Heart right ventricle (tissue), 16 donors: ENCODE measurements around the gene RPS17. TPM values are rescaled to one million over a fixed set of nuclear protein-coding genes. Genes with fewer than 3 reads are reported as not detected.
A peak's percentile ranks its signal among the peaks of the same experiment; 100 is the strongest.

Experiments used
- ATAC-seq, 8 donors: fragments of 200-7000 bp; cut with Tn5 transposase; one replicate each; pipeline ENCODE4 v1.9.1; 2020; ENCODE audit warnings: mild to moderate bottlenecking in 8 of 8, moderate library complexity in 8 of 8, moderate number of reproducible peaks in 1 of 8
- DNase-seq, 2 donors: peaks; one replicate each; pipeline ENCODE4 v3.0.0-alpha.2; 2020
- H3K27ac ChIP-seq, 10 donors: fragments of 200-600 bp; sonication (generic) in 2 of 10; one replicate each; pipeline versions ENCODE4 v1.5.0 to v1.8.0; 2020 to 2022; ENCODE audit warnings: mild to moderate bottlenecking in 3 of 10
- H3K27me3 ChIP-seq, 7 donors: fragments of 200-600 bp; one replicate each; pipeline ENCODE4 v1.8.0; 2021 to 2022; ENCODE audit warnings: mild to moderate bottlenecking in 2 of 7
- H3K36me3 ChIP-seq, 9 donors: fragments of 200-600 bp; sonication (generic) in 1 of 9; one replicate each; pipeline versions ENCODE4 v1.5.0 to v1.8.0; 2020 to 2022; ENCODE audit warnings: mild to moderate bottlenecking in 2 of 9
- H3K4me1 ChIP-seq, 9 donors: fragments of 200-600 bp; sonication (generic) in 1 of 9; one replicate each; pipeline versions ENCODE4 v1.5.0 to v1.8.0; 2020 to 2022; ENCODE audit warnings: mild to moderate bottlenecking in 4 of 9
- H3K4me3 ChIP-seq, 10 donors: fragments of 200-600 bp; sonication (generic) in 2 of 10; one replicate each; pipeline versions ENCODE4 v1.5.0 to v1.8.0; 2020 to 2022; ENCODE audit warnings: mild to moderate bottlenecking in 7 of 10, moderate library complexity in 2 of 10
- H3K9me3 ChIP-seq, 11 donors: fragments of 200-600 bp in 10 of 11; sonication (generic) in 2 of 11; one replicate each; pipeline versions ENCODE4 v1.5.0 to v1.8.0; 2013 to 2022; ENCODE audit warnings: mild to moderate bottlenecking in 2 of 11, control low read depth in 1 of 11, moderate library complexity in 1 of 11
- CTCF ChIP-seq, 9 donors: fragments of 200-600 bp; sonication (generic) in 2 of 9; IDR thresholded peaks; one replicate each; pipeline versions ENCODE4 v1.5.0 to v1.8.0; 2021 to 2022; ENCODE audit warnings: antibody characterized with exemption in 9 of 9, mild to moderate bottlenecking in 5 of 9, moderate library complexity in 1 of 9
- WGBS, 2 donors: extraction: QIAGEN DNeasy Blood & Tissue Kit; methylation state at CpG; one replicate each; pipeline ENCODE4 v1.1.7; 2013; ENCODE audit warnings: inconsistent platforms in 1 of 2; 5-methylcytosine and 5-hydroxymethylcytosine counted together
- intact Hi-C, 10 donors: fragments of 100-400 bp; cut with DNase I; formaldehyde crosslinking; loops; one replicate each; pipeline versions ENCODE4 v1.11.1 to v1.14.2; 2022
- long read RNA-seq, 3 donors: library from polyadenylated mRNA; unstranded; transcript quantifications; one replicate each; pipeline ENCODE4 v2.0.0, GENCODE V29; 2020 to 2021
- polyA plus RNA-seq, 2 donors: library from polyadenylated mRNA; stranded (reverse); fragments of 200-250 nt; gene quantifications; one replicate each; pipeline ENCODE4 v1.2.3, GENCODE V29; 2013
- total RNA-seq, 10 donors: library from RNA; stranded (reverse); fragmentation: NEBNext Ultra II Directional in 3 of 10; extraction: Animal tissue kit (Norgen Biotek cat#: 25700) in 3 of 10; gene quantifications; one replicate each; pipeline versions ENCODE4 v1.2.1 to v1.2.4, GENCODE V29; 2021 to 2023
- donor health status: Arrhythmogenic right ventricular cardiomyopathy.
- donor health status: ischemic (EF 13 %, LVEDD 7.1; RV severe dilation, severe dysfunction).
- donor health status: healthy with polysubstance abuse.
- donor health status: DM: no; HTN: yes; CAD: no.
- donor health status: DM: no; HTN: no; CAD: no.
- donor health status: ischemic (EF 25% LVEDD 6.9; RV normal size, moderate dysfunction).
- donor health status: ischemic (EF 25% LVEDD 5.7; RV mildly dilated, moderate dysfunction).
- donor health status: healthy.
- donor health status: DM: yes; HTN: yes; CAD: no.
- donor health status: Ischemic cardiomyopathy.
- donor health status: ischemic (EF 35%, LVEDD 5.7; RV mildly dilated, moderate dysfunction).
- donor health status: nonischemic (EF 11% LVEDD 7.7; RV severe dilation, severe dysfunction).
- donor health status: DM: yes; HTN: yes; CAD: no.
- donor health status: PGD.
- donor health status: ischemic (EF 29% LVEDD 5.4; RV normal size, mild dysfunction).
- donor health status: nonischemic (EF 23%, LVEDD 6.1; RV moderate dilation, normal function).

Gene RPS17
- total RNA-seq = 1,000 to 10,000 TPM in 1 of 10 donors, 100 to 1,000 TPM in 9; 675 to 1,048 (median 736) TPM
- polyA plus RNA-seq = 1,000 to 10,000 TPM; 1,076 to 3,888 TPM
- long read RNA-seq, donor 1, transcript RPS17-210 (5 exons, 488 nt) = major isoform, 124 of 126 reads
- long read RNA-seq, donor 1, partial matches to known transcripts = 0 of 126 reads
- long read RNA-seq, donor 1, other reads (novel, unspliced or antisense) = 1 of 126 reads
- long read RNA-seq, donor 2, transcript RPS17-210 (5 exons, 488 nt) = major isoform, 179 of 182 reads
- long read RNA-seq, donor 2, partial matches to known transcripts = 0 of 182 reads
- long read RNA-seq, donor 2, other reads (novel, unspliced or antisense) = 2 of 182 reads
- long read RNA-seq, donor 3, transcript RPS17-210 (5 exons, 488 nt) = major isoform, 40 of 45 reads
- long read RNA-seq, donor 3, partial matches to known transcripts = 0 of 45 reads
- long read RNA-seq, donor 3, other reads (novel, unspliced or antisense) = 1 of 45 reads

DNA sequence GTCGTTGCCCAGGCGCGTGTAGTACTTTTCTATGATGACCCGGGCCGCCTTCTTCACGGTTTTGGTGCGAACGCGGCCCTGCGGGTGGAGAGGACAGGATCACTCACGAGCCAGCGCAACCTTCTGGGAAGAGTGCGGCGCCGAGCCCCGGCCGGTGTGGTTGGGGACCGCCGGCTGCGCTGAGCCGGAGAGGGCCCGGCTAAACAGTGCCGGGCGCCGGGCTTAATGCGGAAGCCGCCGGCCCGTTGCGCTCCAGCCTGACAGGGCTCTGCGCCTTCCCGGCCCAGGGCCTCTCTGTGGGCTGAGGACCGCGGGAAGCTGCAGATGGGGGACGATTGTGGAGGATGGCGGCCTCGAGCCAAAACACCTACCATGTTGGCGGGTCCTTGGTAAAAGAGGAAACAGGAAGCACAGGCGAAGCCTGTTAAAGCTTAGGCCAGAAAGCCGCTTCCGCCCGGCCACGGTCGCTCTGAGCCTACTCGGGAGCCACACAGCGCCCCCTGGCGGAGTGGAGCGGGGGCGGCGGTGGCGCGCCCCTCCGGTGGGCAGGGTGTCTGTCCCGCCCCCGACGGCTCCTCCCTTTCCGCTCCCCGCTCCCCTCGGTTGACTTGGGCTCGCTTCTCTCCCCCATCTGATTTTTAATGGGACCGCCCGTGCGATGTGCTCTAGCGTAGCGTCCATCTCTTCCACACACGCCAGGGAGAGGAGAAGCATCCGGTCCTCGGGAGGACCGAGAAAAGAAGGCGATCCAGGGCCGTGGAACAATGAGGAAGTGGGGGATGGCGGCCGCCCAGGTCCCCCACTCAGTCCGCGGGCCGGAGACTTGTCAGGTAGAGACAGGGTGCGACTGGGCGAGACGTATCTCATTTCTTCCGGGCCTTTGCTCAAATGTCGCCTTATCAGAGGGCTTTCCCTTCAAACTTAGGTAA lies at the start of gene RPS17:
TSS of gene RPS17 (minus strand) at position 403 of the 929 bp plus-strand sequence. CDS start at position 374, 29 bp downstream.
- peaks cover 2 to 47% (median 41%) of the 10 kb centered on the region in 9 donors for H3K4me1 ChIP-seq
- intact Hi-C loops = loop anchor here in 4 of 10 donors (5.0 to 10.0 kb wide), 6 partner anchors 204 to 474 kb away; partner anchors contain the start of genes C15orf40 (in 1 of the 4), FSD2 (in 1 of the 4) and WHAMM (in 1 of the 4)
- H3K27me3 ChIP-seq = peaks cover 0 to 4% (median 0%) of the 10 kb centered on the region in 7 donors
- H3K9me3 ChIP-seq = no peaks in the 10 kb centered on the region
- peaks cover 0 to 36% (median 31%) of the 10 kb centered on the region in 9 donors for H3K36me3 ChIP-seq
- H3K4me3 ChIP-seq = peak within 1 kb of the TSS; percentile 65 to 98 (median 88)
- WGBS, 2 donors = 0 to 1% methylated on average over 80 to 81 of the region's 81 CpGs
- peak; percentile 97 to 99 (median 98) for ATAC-seq
- peak; percentile 96 to 98 for DNase-seq
- H3K27ac ChIP-seq = peak within 1 kb of the TSS; percentile 51 to 96 (median 90)
- TF ChIP-seq CTCF (IDR thresholded peaks at IDR 0.05) = peak; percentile 98 to 100 (median 100)

GRCh38 chr15:82587805-82588204 lies 47.5 kb upstream of the RPS17 start:
- intact Hi-C loops = loop anchor here in 1 of 10 donors (5.0 kb wide), 1 partner anchor 674 kb away; no protein-coding TSS in a partner anchor
- no peaks in the 10 kb centered on the region for H3K9me3 ChIP-seq
- WGBS, 2 donors = 67% methylated on average over 4 of the region's 4 CpGs
- H3K27me3 ChIP-seq = peaks cover 0 to 45% (median 15%) of the 10 kb centered on the region in 7 donors
- no peaks in the 10 kb centered on the region for H3K36me3 ChIP-seq
- TF ChIP-seq CTCF (IDR thresholded peaks at IDR 0.05) = no peak
- DNase-seq (no peak), ATAC-seq (no peak)
- no peak overlapping the region for H3K27ac ChIP-seq
- no peaks in the 10 kb centered on the region for H3K4me1 ChIP-seq
- no peak overlapping the region for H3K4me3 ChIP-seq

DNA sequence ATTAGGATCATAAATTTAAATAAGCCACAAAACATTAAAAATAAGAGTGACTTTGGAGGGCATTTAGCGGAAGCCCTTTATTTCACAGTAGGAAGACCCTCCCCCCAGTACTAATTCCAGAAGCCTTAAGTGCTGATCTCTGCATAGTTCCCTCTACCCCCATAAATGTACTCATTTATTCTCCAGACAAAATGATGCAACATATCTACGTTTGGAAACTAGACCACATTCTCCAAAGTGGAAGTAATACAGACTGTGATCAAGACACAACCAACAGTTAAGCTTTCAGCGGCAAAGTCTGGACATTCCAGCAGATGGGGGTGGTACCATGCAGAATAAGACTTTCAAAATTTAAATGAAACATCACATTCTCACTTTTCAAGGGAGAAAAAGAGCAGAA lies 44.8 kb upstream of the RPS17 start:
- H3K9me3 ChIP-seq = no peaks in the 10 kb centered on the region
- ATAC-seq (no peak), DNase-seq (no peak)
- H3K27me3 ChIP-seq = peaks cover 0 to 28% (median 15%) of the 10 kb centered on the region in 7 donors
- peak in 1 of 9 donors; percentile 9 for TF ChIP-seq CTCF (IDR thresholded peaks at IDR 0.05)
- H3K27ac ChIP-seq = no peak overlapping the region
- no peaks in the 10 kb centered on the region for H3K4me1 ChIP-seq
- intact Hi-C loops = loop anchor here in 1 of 10 donors (5.0 kb wide), 1 partner anchor 677 kb away; no protein-coding TSS in a partner anchor
- H3K36me3 ChIP-seq = no peaks in the 10 kb centered on the region
- WGBS, 2 donors = 53 to 55% methylated on average over 3 of the region's 3 CpGs
- H3K4me3 ChIP-seq = no peak overlapping the region

GRCh38 chr15:82580713-82581112 lies 40.5 kb upstream of the RPS17 start:
- no peaks in the 10 kb centered on the region for H3K36me3 ChIP-seq
- 70 to 74% methylated on average over 2 of the region's 2 CpGs for WGBS, 2 donors
- peaks cover 0 to 21% (median 14%) of the 10 kb centered on the region in 7 donors for H3K27me3 ChIP-seq
- H3K9me3 ChIP-seq = no peaks in the 10 kb centered on the region
- TF ChIP-seq CTCF (IDR thresholded peaks at IDR 0.05) = no peak
- no peak overlapping the region for H3K27ac ChIP-seq
- DNase-seq = no peak
- no peak overlapping the region for H3K4me3 ChIP-seq
- H3K4me1 ChIP-seq = no peaks in the 10 kb centered on the region
- intact Hi-C loops = no loop called here
- no peak for ATAC-seq
